ENCODE data around the gene DTX1.

DNA sequence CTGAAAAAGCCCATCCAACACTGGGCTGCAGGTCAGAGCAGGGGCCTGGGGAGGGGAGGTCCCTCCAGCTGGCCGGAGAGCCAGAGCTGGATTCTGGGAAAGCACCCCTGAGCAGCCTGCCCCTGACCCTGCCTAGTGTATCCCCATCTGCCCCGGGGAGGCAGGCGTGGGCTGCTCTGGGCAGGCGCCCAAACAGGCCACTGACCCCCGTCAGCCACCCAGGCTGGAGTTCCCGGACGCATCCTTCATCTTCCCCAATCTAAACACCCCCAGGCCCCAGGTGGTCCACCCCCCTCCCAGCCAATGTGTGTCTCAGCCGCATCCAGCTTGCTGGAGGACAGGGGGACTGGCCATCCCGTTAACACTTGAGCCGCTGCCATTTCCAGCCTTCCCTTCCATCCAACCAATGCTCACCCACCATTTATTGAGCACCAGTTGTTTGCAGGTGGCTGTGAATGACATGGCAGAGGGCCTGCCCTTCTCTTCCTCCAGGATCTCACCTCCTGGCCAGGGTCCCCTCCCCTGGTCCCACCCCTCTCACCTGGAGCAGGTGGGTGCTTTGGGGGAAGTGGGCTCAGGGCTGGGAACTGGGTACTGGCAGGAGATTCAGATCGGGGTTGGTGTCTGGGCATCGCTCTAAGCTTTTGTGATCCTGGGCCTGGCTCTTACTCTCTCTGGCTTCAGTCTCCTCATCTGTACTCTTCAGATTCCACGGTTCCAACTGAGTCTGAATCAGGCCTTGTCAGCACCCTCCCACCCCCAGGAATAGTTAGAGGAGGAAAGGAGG is 743 bp upstream of the DTX1 start:
- TF ChIP-seq, protein P1, sequence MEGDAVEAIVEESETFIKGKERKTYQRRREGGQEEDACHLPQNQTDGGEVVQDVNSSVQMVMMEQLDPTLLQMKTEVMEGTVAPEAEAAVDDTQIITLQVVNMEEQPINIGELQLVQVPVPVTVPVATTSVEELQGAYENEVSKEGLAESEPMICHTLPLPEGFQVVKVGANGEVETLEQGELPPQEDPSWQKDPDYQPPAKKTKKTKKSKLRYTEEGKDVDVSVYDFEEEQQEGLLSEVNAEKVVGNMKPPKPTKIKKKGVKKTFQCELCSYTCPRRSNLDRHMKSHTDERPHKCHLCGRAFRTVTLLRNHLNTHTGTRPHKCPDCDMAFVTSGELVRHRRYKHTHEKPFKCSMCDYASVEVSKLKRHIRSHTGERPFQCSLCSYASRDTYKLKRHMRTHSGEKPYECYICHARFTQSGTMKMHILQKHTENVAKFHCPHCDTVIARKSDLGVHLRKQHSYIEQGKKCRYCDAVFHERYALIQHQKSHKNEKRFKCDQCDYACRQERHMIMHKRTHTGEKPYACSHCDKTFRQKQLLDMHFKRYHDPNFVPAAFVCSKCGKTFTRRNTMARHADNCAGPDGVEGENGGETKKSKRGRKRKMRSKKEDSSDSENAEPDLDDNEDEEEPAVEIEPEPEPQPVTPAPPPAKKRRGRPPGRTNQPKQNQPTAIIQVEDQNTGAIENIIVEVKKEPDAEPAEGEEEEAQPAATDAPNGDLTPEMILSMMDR (IDR thresholded peaks at IDR 0.05): no peak
- TF ChIP-seq POLR2AphosphoS5 (IDR thresholded peaks at IDR 0.05) (no peak), POLR2A (IDR thresholded peaks at IDR 0.05) (no peak), EP300 (IDR thresholded peaks at IDR 0.05) (no peak)

All from suprapubic skin (tissue), 4 donors.